ENCODE measurements around the gene TUBB2A.
"Not testable (repeated sequence)": the region's sequence is repeated elsewhere in the genome, so short reads cannot be mapped to it uniquely, and the experiment has no call there.

The TUBB2A gene

DNA sequence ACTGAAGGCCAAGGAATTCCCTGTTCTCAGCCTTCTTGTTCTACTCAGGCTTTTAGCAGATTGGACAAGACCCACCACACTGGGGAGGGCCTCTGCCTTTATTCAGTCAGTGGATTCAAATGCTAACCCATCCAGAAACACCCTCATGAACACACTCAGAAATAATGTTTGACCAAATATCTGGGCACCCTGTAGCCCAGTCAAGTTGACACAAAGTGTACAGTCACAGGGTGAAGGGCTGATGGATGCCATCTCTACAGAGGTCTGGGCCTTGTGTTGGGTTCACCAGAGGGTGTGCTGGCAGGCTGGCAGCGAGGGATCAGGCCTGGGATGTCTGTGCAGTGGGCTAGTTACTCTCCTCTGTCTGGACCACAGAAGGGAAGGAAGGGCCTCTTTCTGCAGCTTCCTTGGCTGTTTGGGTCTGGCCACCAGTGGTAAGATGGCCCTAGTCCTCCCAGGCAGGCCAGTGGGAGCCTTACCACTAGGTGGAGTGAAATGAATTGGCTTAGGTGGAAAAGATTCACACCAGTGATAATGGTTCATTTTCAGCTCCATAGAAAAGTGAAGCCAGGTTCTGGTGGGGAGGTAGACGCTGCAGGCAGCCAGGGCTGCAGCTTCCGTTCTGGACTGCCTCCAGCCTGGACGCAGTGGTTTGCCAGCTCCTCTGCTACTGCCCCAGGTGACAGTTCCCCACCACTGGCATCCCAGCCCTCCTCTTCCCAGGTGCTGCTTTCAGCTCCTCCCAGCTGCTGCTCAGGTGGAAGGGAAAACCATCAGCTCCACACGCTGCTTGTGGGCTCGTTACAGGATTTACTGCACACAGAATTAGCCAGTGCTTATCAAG is 9.2 kb downstream of the TUBB2A start:
- DNase-seq, result no peak

DNA sequence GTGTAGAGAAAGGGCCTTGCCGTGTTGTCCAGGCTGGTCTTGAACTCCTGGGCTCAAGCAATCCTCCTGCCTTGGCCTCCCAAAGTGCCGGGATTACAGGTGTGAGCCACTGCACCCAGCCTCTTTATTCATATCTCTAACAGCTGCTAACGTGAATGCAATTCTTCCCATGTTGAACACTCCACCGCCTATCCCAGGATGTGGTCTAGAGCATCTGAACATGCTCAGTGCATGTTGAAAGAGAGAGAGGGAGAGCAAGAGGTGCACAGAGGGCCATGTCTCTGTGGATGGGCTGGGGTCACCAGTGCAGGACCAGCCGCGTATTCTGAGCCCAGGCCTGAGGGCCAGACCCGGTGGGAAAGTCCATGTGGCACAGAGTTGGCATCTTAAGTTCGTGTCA is 12.8 kb downstream of the TUBB2A start:
- DNase-seq, result no peak

DNA sequence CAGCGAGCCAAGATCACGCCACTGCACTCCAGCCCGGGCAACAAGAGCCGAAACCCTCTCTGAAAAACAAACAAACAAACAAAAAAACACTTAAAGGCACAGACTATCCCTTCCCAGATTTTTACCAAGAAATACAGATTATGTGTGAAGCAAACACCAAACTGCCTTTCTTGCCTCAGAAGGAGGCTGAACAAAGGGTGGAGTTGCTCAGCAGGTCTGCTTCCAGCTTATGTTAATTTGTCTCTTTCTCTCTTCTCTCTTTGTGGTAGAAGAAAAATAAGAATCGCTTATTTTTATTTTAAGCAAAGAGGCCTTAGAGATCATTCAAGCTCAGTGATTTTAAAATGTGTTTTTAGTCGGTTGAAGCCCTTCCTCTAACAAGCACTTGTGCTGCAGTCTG is 14.2 kb downstream of the TUBB2A start:
- no peak for DNase-seq

DNA sequence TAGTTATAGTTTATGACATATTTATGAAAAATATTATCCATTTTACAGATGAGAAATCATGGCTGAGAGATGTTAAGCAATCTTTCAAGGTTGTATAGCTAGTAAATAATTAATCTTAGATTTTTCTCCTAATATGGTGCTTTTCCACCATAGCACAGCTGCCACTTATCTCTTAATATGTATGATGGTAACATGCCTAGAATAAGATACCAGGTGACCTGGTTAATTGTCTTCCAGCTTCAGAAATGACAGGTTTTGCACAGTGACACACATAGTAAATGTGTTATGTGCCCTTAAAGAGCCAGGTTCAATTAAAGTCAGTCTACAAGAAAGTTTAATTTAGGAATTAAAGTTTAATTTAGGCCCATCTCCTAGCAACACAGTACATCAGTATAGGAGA is 14.8 kb downstream of the TUBB2A start:
- no peak for DNase-seq

DNA sequence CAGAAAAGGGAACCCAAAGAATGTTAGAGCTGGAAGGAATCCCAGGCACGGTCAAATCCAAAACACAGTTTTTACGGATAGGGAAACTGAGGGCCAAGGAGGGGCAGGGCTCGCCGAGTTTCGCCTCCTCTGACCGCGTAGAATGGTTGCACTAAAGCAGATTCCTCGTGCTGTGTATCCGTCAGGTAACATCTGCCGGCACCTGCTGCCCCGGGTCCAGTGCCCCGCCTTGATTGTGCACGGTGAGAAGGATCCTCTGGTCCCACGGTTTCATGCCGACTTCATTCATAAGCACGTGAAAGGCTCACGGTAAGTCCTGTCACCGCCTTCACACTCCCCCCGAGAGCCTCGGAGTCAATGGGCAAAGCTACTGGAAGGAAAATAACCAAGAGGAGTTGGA is 17.1 kb downstream of the TUBB2A start:
- no peak for DNase-seq

DNA sequence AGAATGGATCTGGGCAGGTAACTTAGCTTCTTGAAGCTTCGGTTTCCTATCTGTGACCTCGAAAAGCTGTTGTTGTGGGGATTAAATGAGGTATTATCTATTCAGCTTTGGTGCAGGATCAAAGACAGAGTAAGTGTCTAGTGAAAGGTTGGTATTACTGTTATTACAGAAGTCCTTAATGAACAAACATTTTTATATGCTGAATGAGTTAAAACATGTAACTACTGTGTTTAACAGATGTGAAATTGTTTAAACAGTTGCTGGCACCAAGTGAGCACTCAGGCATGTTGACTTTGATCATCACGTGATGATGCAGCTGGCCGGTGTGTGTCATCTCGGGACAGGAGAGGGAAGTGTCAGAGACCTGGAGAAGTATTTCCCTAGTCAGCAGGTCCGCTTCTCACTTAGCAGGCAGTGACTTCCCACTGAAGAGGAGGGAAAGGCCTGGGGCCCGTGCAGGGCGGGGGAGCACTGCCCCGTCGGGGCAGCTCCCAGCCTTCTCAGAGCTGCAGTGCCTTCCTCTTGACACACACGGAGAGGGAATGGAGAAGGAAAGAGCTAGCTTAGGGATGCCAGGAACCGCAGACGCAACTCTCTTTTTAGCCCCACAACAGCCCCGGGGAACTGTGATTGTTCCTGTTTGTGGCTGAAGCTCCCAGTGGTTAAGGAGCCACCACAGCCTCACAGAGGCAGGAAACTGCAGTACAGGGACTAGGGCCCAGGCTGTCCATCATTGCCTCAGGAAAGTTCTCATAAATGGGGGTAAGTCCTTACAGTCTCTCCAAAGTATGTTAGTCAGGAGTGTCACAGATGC is 18.0 kb downstream of the TUBB2A start:
- DNase-seq, result peak; percentile 13

DNA sequence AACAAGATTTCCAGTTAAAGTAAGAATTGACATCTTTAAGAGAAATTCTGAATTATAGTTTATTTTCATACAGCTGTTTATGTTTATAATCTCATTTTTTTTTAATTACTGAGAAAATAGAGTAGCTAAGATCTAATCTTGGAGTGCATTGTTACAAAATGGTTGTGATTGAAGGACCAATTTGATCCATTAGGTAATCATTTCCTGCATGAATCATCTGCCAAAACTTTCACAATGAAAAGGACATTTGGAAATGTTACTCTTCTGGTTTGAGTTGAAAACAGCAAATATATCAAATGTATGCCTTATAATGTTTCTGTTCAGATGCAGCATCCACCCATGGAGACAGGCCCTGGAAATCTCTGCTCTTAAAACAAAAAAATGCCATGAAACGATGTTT is 19.0 kb downstream of the TUBB2A start:
- DNase-seq, result no peak

DNA sequence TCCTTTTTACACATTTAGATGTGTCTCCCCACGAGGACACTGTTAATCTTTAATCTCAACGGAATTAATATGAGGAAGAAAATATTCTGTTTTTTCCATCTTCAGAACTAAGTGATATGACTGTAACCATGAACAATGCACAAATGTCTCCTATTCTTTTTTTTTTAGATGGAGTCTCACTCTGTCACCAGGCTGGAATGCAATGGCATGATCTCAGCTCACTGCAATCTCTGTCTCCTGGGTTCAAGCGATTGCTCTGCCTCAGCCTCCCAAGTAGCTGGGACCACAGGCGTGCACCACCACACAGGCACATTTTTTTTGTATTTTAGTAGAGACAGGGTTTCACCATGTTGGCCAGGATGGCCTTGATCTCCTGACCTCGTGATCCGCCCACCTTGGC is 19.5 kb downstream of the TUBB2A start:
- DNase-seq, result not testable (repeated sequence)

DNA sequence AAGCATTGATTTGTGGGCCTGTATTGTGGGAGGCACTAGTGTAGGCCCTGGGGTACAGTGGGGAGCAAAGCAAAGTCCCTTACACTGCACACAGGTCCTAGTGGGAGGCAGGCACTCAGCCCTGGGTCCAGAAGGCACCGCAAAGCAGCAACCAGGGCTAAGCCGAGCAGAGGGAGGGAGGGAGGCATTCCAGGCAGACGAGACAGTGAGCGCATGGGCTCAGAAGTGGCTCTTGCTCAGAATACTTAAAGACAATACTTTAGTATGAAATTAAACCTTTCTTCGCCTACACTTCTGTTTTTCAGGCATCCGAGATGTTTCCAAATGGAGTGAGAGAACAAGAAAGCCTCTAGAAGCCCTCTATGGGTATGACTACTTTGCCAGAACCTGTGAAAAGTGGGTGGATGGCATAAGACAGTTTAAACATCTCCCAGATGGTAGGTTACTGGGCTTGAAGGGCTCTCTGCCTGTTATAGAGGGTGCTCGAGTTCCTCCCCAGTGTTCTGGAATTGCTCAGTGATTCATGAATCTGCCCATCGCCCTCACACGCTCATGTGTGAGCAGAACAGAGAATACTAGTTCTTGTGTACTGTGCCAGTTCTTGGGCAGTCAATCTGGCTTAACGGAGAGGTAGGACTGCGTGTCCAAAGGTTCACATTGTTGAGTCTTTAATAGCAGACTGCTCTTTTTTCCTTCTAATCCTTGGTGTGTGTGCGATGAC is 20.1 kb downstream of the TUBB2A start:
- DNase-seq, result no peak

DNA sequence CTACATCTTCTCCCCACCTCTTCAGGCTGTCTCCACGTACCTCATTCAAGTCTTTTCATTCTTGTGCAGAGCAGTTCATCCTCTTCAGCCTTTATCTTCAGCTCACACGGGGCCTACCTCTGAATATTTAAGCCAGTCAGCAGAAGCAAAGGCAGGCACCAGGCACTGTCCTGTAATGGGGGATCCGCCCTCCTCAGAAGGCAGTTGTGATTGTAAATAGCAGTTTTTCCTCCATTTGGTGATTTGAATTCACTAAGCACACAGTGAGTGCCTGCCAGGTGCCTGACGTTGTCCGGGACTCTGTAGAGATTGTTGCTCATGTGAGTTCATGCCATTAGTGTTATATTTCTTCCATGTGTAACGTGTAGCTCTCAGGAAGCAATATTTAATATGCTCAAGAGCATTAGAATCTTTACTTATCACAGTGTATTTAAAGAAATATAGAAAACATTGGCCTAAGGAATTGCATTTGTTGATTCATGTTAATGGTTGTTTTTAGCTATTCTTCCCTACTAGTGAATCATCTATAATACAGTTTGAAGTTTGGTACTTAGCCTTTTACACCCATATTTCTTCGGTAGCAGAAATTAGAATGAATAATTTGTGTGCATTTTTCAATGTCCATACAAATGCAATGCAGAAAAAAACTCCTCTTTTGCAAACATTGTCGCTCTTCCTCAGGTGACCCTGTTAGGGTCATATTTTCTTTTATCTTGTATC is 20.9 kb downstream of the TUBB2A start:
- DNase-seq, result no peak

DNA sequence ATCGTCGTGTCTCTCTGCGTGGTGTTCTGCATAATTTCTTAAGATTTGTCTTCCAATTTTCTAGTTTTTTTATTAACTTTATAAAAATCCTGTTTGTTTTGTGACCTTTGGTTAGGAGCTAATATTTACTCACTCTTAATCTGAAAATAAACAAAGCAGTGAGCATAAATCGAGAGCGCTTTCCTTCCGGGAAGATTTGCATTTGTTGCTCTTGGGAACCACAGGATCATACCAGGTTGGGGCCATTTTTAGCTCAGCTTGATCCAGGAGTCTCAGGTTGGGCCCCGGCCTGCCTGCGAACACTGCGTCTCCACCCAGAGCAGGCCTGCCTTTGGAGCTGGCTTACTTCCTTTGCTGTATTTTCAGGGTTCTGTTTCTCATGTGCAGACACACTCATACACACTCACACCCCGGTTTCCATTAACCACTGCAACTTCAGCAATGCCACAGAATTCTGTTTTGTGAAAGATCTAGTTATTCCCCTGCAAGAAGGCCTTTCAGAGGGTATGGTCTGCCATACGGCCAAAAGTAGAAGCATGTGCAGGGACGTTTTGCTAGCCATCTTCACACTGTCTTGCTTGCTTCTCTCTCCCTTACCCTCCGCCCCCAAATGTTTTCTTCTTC is 21.6 kb downstream of the TUBB2A start:
- no peak for DNase-seq

DNA sequence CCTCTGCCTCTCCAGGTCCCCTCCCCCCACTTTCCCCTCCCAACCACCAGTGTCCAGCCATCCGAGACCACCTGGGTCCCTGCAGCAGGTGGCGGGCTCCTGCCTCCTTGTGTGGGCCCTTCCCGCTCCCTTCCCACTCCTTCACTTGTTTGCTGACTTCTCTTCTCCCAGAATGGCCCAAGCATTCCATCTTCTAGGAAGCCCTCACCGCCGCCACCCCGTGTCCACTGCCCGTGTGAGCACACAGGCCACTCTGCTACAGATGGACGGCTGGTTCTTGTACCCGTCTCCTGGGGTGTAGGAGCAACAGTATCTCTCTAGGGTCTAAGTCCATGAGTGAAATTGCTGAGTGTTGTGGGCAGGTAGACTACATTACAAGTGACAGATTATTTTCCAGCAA is 23.8 kb downstream of the TUBB2A start:
- no peak for DNase-seq

DNA sequence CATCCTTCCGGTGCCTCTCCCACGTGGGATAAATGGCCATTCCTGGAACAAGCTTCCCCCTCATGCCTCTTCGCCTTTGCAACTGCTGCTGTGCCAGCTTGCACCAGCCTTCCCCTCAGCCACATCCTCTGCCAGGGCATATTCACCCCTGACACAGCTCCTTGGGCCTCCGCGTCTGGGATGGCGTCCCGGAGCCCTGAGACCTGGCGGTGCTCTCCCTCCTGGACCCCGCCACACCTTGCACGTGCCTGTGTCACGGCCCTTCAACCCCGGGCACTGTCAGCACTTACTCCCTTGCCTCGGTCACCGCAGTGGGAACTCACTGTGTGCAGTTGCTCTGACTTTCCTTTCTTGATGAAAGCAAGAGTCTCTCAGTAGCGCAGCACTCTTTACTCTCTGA is 25.6 kb downstream of the TUBB2A start:
- no peak for DNase-seq

DNA sequence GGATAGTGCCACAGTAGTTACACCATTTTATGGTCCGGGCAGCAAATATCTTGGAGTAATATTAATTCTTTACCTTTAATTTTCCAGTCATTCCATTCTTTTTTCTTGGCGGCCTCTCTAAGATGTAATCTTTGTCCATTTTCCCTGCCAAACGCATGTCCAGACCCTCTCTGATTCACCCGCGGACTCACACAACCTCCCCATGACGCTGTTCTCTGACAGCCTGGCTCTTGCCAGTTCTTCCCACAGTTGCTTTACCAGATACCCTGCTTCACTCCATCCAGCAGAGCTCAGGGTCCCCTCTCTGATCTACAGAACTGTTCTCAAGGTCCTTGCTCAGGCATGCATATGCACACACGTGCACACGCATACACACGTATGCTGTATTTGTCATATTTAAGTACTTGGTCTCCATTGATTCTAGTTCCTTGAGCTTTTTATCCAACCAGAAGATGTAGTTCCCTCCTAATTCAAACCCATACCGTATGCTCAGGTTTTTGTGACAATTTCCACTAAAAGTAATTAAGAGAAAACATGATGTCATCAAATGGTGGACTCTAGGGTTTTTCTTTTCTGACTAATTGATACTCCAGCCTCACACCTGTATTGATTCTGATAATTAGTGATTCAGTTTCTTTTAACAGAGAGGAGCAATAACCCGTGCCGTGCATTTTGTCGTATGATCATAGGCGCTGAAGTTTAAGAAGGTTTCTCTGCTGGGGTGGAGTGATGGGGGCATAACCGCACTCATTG is 28.8 kb downstream of the TUBB2A start:
- no peak for DNase-seq

DNA sequence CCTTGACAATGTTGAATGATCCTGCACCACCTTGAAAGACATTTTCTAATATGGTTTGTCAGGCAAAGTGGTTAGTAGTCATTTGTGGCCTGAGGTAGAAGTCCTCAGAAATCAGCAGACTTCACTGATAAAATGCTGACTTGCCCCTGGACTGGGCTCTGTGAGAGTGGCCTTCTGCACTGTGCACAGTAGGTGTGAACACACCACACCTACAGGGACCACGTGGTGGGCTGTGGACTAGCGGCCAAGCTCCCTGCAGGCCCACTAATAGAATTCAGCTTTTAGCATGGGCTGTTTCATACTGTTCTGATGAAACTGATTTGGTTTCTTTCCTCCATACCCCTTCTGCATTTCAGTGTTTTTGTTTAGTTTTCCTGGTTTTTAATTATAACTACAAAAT is 31.5 kb downstream of the TUBB2A start:
- no peak for DNase-seq

DNA sequence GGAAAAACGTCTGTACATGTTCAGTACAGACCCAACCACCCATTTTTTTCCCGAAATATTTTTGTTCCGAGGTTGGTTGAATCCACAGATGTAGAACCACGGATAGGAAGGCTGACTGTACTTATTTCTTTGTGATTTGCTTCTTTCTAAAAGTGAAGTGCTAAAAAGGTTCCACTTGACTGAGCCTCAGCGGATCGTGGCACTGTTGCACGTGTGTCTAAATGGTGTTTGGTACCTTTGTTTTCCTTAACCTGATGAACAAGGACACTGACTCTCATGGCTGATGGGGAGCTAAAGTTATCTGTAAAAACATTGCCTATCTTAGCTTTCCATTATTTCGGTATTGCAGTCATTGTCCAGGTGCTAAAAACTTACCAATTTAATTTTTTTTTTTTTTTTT is 32.7 kb downstream of the TUBB2A start:
- no peak for DNase-seq

DNA sequence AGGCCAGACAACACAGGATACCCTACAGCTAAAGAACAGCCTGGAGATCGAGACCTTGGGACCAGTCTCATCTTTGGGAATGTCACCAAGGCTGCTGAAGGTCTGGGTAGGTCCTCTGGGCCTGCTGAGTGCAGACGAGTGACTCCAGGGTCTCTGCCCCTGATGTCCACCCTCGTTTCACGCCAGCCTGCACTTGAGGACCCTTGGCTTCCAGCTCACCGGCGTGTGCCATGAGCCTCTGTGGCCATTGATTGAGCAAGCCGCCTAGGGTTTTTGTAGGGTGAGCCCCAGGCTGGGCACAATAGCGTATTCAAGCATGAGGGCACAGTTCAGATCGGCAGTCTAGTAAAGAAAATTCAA is 34.5 kb downstream of the TUBB2A start:
- DNase-seq, result no peak

DNA sequence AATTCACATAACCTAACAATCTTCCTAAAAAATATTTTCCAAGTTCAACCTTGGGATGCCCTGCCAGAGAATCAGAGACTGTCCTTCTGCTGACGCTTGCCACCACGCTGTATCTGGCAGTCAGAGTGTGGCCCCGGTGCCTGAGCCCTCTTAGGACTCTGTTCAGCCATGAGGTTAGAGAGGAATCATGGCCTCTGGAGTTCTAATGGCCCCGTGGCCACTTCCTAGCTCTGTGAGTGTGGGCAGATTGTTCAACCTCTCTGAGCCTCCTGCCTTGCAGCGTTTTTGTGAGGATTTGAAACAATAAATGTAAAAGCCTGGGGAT is 36.6 kb downstream of the TUBB2A start:
- DNase-seq, result no peak

DNA sequence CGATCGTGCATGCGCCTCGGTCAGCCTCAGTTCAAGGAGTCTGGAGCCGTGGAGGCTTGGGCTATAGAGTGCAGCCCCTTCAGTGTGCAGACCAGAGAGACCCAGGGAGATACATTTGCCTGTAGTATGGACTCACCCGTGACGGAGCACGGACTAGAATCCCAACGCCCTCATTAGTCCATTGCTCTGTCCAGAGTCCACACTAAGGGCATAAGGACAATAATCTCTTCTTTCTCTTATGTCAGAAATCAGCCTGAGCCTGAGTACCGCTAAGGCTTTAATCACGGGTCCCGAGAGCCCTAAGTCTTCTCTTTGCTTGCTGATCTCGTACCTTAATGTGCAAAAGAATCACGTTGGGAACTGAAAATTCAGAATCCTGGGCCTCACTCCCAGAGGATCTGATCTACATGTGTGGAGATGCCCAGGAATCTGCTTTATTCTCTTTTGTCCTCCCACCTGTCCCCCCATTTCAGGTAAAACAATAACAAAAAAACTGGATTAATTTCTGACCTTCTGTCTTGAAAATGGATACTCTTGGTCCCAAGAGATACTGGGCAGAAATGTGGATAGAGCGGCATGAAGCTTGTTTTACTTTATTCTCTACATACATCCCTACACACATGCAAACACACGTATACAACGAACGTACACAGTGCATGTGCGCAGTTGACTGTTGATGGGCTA is 38.2 kb downstream of the TUBB2A start:
- no peak for DNase-seq

DNA sequence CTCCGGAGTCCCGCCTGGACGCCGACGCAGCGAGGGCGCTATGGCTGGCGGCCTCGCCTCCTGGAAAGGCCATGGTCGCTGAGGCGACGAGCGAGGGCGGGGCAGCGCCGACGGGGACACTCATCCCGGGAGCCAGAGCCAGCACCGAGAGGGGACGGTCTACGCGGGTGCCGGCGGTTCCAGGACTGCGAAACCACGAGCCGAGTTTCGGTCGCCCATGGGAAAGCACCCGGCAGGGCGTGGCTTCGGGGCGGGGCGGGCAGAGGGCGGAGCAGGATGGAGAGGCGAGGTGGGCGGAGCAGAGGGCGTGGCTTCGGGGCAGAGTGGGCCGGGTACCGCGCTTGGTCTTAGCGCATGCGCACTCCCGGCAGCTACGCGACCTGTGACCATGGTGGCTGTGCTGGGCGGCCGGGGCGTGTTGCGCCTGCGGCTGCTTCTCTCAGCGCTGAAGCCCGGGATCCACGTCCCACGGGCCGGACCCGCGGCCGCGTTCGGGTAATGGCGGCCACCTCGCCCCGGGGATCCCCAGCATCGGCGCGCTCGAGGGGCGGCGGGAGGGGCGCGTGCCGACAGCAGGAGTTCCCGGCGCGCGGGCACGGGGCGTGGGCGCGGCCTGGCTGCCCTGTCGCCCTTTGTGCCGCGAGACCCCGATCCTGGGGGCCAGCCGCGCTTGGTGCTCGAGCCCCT is 38.8 kb downstream of the TUBB2A start, which contains the start of gene BPHL:
BPHL (plus strand) TSS at position 359 of the 687 bp plus-strand sequence; CDS start at position 389, 30 bp downstream.
- peak; percentile 40 for DNase-seq

DNA sequence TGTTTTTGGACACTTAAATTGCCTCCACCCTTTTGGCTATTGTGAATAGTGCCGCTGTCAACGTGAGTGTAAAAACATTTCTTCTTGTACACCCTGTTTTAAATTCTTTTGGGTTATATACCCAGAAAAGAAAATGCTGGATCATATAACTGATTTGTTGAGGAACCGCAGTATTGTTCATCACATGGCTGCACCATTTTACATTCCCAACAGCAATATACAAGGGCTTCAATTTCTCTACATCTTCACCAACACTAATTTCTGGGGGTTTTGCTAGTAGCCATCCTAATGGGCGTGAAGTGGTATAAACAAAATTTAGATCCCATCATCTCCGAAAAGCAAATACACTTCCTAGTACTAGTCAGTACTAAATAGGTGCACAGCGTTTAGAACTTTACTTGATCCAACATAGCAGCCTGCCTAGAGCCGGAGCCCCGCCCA is 39.4 kb downstream of the TUBB2A start:
- DNase-seq, result no peak
